PC-3 (cell line): ENCODE data around the gene RBP3. TPM values are rescaled to one million over a fixed set of nuclear protein-coding genes. Genes with fewer than 3 reads are reported as not detected.

ENCODE experiments used
- ATAC-seq: fragments of 200-7000 bp; cut with Tn5 transposase; 2 replicates; pipeline ENCODE4 v1.9.1; 2020; ENCODE audit warnings: mild to moderate bottlenecking, moderate library complexity
- BruUV-seq: library from RNA; stranded (reverse); fragments of 400-500 nt; replicated peaks from 2 replicates; lab custom pipeline; 2021; lab: Mats Ljungman, UMichigan
- CTCF ChIA-PET: fragments of 300-600 bp; sonication (Branson Sonifier 250); formaldehyde crosslinking; loops from one replicate; lab custom pipeline; 2022; ENCODE audit warnings: antibody characterized with exemption; lab: Charles Lee
- POLR2A ChIA-PET: fragments of 300-600 bp; sonication (Branson Sonifier 250); formaldehyde crosslinking; loops from one replicate; lab custom pipeline; 2022; ENCODE audit warnings: antibody characterized with exemption; ENCODE audit not compliant: unreplicated experiment; lab: Charles Lee
- DNase-seq: peaks from one replicate; pipeline ENCODE4 v3.0.0-alpha.2; 2015
- H2AFZ ChIP-seq: fragments of 300-600 bp; sonication (generic); 2 replicates; pipeline ENCODE4 v1.6.0; 2016; ENCODE audit warnings: antibody characterized with exemption, low read length
- H3F3A ChIP-seq: fragments of 300-600 bp; sonication (generic); one replicate; pipeline ENCODE4 v1.6.0; 2017; ENCODE audit warnings: antibody characterized with exemption, low read length, control low read depth, mild to moderate bottlenecking; ENCODE audit not compliant: unreplicated experiment
- H3K27ac ChIP-seq: fragments of 300-600 bp; sonication (generic); 2 replicates; pipeline ENCODE4 v1.5.1; 2016; ENCODE audit warnings: mild to moderate bottlenecking, low read length
- H3K27me3 ChIP-seq: fragments of 300-600 bp; sonication (generic); 2 replicates; pipeline ENCODE4 v1.6.1; 2016; ENCODE audit warnings: low read length, mixed read lengths
- H3K36me3 ChIP-seq: fragments of 300-600 bp; sonication (generic); 2 replicates; pipeline ENCODE4 v1.6.1; 2016; ENCODE audit warnings: low read depth, mixed run types, low read length, mixed read lengths
- H3K4me1 ChIP-seq: fragments of 300-600 bp; sonication (generic); 2 replicates; pipeline ENCODE4 v1.5.1; 2016; ENCODE audit warnings: low read length; ENCODE audit not compliant: insufficient read depth
- H3K4me2 ChIP-seq: fragments of 300-600 bp; sonication (generic); 2 replicates; pipeline ENCODE4 v1.6.0; 2016; ENCODE audit warnings: low read length
- H3K4me3 ChIP-seq: fragments of 300-600 bp; sonication (generic); 2 replicates; pipeline ENCODE4 v1.5.1; 2016; ENCODE audit warnings: mild to moderate bottlenecking, low read length, mixed read lengths
- H3K79me2 ChIP-seq: fragments of 300-600 bp; sonication (generic); 2 replicates; pipeline ENCODE4 v1.6.1; 2017; ENCODE audit warnings: low read length, mixed read lengths
- H3K9ac ChIP-seq: fragments of 300-600 bp; sonication (generic); 2 replicates; pipeline ENCODE4 v1.6.0; 2016; ENCODE audit warnings: mild to moderate bottlenecking, low read length
- H3K9me2 ChIP-seq: fragments of 300-600 bp; sonication (generic); replicated peaks from 2 replicates; pipeline ENCODE4 v1.6.1; 2016; ENCODE audit warnings: mixed run types, low read length, mixed read lengths
- H3K9me3 ChIP-seq: fragments of 300-600 bp; sonication (generic); 2 replicates; pipeline ENCODE4 v1.6.1; 2016; ENCODE audit warnings: low read length, mixed read lengths
- H4K20me1 ChIP-seq: fragments of 300-600 bp; sonication (generic); 2 replicates; pipeline ENCODE4 v1.6.1; 2016; ENCODE audit warnings: low read length, mixed read lengths
- CTCF ChIP-seq: fragments of 300-600 bp; sonication (generic); conservative IDR thresholded peaks from 2 replicates; pipeline ENCODE4 v1.5.1; 2017; ENCODE audit warnings: antibody characterized with exemption, low read depth, mild to moderate bottlenecking, low read length
- EZH2 ChIP-seq: fragments of 300-600 bp; sonication (generic); IDR thresholded peaks from one replicate; pipeline ENCODE4 v1.6.1; 2017; ENCODE audit warnings: antibody characterized with exemption, mild to moderate bottlenecking, low read length; ENCODE audit not compliant: unreplicated experiment
- EZH2phosphoT487 ChIP-seq: fragments of 300-600 bp; sonication (generic); IDR thresholded peaks from 2 replicates; pipeline ENCODE4 v1.6.1; 2018; ENCODE audit warnings: mild to moderate bottlenecking, antibody characterized with exemption, low read length, borderline replicate concordance
- intact Hi-C: fragments of 100-400 bp; cut with micrococcal nuclease; formaldehyde crosslinking; loops from 2 replicates; pipeline ENCODE4 v1.9.0; 2023
- total RNA-seq: library from RNA; depleted of rRNA; stranded (reverse); fragments of >200 nt; gene quantifications from 2 replicates; pipeline ENCODE4 v1.2.3, GENCODE V29; 2014

RBP3 gene
- total RNA-seq, 1 experiment from 2014 or later, result not detected

GRCh38 chr10:47381103-47381395 is 32.9 kb downstream of the RBP3 start:
- peaks cover 4% of the 10 kb centered on the region; the same call in 1 of the 2 replicates for H3K4me1 ChIP-seq
- no peak overlapping the region for H3K27ac ChIP-seq
- no peaks in the 10 kb centered on the region for H3K36me3 ChIP-seq
- H3F3A ChIP-seq, result no peaks in the 10 kb centered on the region
- ChIA-PET CTCF (no interaction called here), POLR2A (no interaction called here)
- ATAC-seq (no peak), DNase-seq (no peak)
- H2AFZ ChIP-seq, result no peak overlapping the region
- BruUV-seq, result no TSS peak
- H3K9me2 ChIP-seq, result no peaks in the 10 kb centered on the region
- H3K9ac ChIP-seq, result no peak overlapping the region
- TF ChIP-seq CTCF (no peak), EZH2phosphoT487 (no peak), EZH2 (no peak)
- H3K9me3 ChIP-seq, result no peaks in the 10 kb centered on the region
- no peak overlapping the region for H3K4me2 ChIP-seq
- H3K27me3 ChIP-seq, result no peaks in the 10 kb centered on the region
- H4K20me1 ChIP-seq, result no peaks in the 10 kb centered on the region
- intact Hi-C loops, result no loop called here
- H3K79me2 ChIP-seq, result no peaks in the 10 kb centered on the region
- no peak overlapping the region for H3K4me3 ChIP-seq

- ATAC-seq, result no peak
- H3K9ac ChIP-seq, result no peak overlapping the region
- no peaks in the 10 kb centered on the region for H3K27me3 ChIP-seq
- TF ChIP-seq EZH2 (no peak), CTCF (no peak), EZH2phosphoT487 (no peak)
- H3K9me3 ChIP-seq, result no peaks in the 10 kb centered on the region
- BruUV-seq, result no TSS peak
- ChIA-PET CTCF (no interaction called here), POLR2A (no interaction called here)
- H3K36me3 ChIP-seq, result no peaks in the 10 kb centered on the region
- H2AFZ ChIP-seq, result no peak overlapping the region
- peaks cover 4% of the 10 kb centered on the region; the same call in 1 of the 2 replicates for H3K4me1 ChIP-seq
- DNase-seq, result no peak
- no peaks in the 10 kb centered on the region for H3K9me2 ChIP-seq
- H3F3A ChIP-seq, result no peaks in the 10 kb centered on the region
- no peaks in the 10 kb centered on the region for H3K79me2 ChIP-seq
- H4K20me1 ChIP-seq, result no peaks in the 10 kb centered on the region
- no peak overlapping the region for H3K27ac ChIP-seq
- H3K4me3 ChIP-seq, result no peak overlapping the region
- no peak overlapping the region for H3K4me2 ChIP-seq
- intact Hi-C loops, result no loop called here
Observed at GRCh38 chr10:47381427-47382379, 33.5 kb downstream of the RBP3 start.
